ENCODE results near the gene ANTXR2.

Gene ANTXR2

DNA sequence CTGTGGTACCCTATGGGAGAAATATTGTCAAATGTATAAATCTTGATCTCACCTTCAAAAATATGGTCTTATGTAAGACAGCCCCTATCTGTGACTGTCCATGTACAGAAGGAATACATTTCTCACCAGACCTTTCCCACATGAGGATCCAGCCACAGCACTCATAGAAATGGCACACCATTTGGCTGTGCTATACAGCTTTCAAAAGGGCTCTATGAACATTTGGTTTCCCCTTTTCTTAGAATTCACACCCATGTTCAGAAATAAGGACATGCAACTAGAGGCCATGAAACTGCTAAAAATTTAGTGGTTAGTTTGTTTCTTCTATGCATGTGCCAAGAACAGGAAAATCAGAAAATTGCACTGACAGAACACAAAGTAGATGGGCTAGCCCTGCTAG, 62.7 kb downstream of the ANTXR2 start:
- H3K27ac ChIP-seq, result no peak overlapping the region
- TF ChIP-seq, protein P1, sequence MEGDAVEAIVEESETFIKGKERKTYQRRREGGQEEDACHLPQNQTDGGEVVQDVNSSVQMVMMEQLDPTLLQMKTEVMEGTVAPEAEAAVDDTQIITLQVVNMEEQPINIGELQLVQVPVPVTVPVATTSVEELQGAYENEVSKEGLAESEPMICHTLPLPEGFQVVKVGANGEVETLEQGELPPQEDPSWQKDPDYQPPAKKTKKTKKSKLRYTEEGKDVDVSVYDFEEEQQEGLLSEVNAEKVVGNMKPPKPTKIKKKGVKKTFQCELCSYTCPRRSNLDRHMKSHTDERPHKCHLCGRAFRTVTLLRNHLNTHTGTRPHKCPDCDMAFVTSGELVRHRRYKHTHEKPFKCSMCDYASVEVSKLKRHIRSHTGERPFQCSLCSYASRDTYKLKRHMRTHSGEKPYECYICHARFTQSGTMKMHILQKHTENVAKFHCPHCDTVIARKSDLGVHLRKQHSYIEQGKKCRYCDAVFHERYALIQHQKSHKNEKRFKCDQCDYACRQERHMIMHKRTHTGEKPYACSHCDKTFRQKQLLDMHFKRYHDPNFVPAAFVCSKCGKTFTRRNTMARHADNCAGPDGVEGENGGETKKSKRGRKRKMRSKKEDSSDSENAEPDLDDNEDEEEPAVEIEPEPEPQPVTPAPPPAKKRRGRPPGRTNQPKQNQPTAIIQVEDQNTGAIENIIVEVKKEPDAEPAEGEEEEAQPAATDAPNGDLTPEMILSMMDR (IDR thresholded peaks at IDR 0.05), result no peak
- TF ChIP-seq ZFX (IDR thresholded peaks at IDR 0.05; ENCODE audit: borderline replicate concordance), result no peak

- H3K27ac ChIP-seq, result no peak overlapping the region
These were observed 63.2 kb downstream of the ANTXR2 start for GRCh38 chr4:80009806-80010205.

GRCh38 chr4:80008971-80009370, 64.1 kb downstream of the ANTXR2 start:
- H3K27ac ChIP-seq, result no peak overlapping the region
- TF ChIP-seq, protein P1 (IDR thresholded peaks at IDR 0.05), result no peak
- TF ChIP-seq ZFX (IDR thresholded peaks at IDR 0.05; ENCODE audit: borderline replicate concordance), result no peak

More at GRCh38 chr4:80009806-80010205, 63.2 kb downstream of the ANTXR2 start:
- TF ChIP-seq ZFX (IDR thresholded peaks at IDR 0.05; ENCODE audit: borderline replicate concordance), result no peak
- TF ChIP-seq, protein P1 (IDR thresholded peaks at IDR 0.05), result no peak

DNA sequence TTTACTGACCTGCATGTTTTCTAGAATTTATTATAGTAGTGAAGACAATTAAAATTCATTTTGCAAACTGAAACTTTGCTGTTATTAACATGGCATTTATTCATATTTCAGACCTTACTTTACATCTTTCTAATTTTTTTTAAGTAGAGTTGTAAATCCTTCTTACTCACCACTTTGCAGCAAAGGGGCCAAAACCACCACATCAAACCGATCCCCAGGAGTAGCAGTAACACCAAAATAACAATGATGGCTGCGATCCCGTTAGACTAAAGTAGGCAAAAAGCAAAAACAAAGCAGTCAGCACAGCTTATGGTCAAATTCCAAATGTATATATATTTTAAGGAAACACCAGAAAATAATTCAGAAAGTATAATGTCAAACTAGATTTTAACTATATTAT, 64.7 kb downstream of the ANTXR2 start:
- no peak overlapping the region for H3K27ac ChIP-seq
- TF ChIP-seq, protein P1 (IDR thresholded peaks at IDR 0.05), result no peak
- TF ChIP-seq ZFX (IDR thresholded peaks at IDR 0.05; ENCODE audit: borderline replicate concordance), result no peak

DNA sequence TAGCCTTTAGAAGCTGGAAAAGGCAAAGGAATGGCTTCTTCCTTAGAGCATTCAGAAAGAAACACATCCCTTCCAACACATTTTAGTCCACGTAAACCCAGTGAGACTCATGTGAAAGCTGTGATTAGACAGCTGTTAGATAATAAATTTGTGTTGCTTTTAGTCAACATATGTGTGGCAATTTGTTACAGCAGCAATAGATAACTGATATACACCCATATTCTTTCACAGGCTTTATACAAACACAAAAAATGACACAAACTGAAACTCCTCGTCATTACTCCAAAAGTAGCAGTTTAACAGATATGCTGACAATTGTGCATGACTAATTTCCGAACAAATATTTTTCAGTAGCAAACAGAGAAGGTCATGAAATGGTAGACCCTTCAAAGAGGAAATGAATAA, 65.3 kb downstream of the ANTXR2 start:
- H3K27ac ChIP-seq, result no peak overlapping the region
- no peak for TF ChIP-seq ZFX (IDR thresholded peaks at IDR 0.05; ENCODE audit: borderline replicate concordance)
- TF ChIP-seq, protein P1 (IDR thresholded peaks at IDR 0.05), result no peak

- no peak overlapping the region for H3K27ac ChIP-seq
- TF ChIP-seq, protein P1 (IDR thresholded peaks at IDR 0.05), result no peak
- no peak for TF ChIP-seq ZFX (IDR thresholded peaks at IDR 0.05; ENCODE audit: borderline replicate concordance)
These were observed 65.9 kb downstream of the ANTXR2 start for GRCh38 chr4:80006935-80007744.

DNA sequence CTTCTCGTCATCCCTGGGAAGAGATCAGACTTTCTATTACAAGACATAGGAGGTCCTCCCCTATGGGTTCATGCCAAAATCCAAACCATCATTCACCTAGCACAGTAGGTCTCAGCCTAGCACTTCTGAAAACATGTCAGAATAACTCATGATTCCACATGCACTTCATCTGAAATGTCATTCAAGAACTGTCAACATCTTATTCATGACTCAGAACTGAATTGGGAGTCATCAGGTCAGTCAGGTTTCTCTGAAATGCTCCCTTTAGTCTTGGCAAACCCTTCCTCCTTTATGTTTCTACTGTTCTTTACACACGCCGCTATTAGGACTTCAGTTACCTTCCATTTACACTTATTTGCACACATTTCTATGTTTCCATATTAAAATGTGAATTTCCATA, 67.2 kb downstream of the ANTXR2 start:
- H3K27ac ChIP-seq, result no peak overlapping the region
- TF ChIP-seq, protein P1 (IDR thresholded peaks at IDR 0.05), result no peak
- no peak for TF ChIP-seq ZFX (IDR thresholded peaks at IDR 0.05; ENCODE audit: borderline replicate concordance)

Measured in 22Rv1 (cell line).